Endothelial cell (in vitro differentiated cells): ENCODE data around the gene SCN1A. TPM values are rescaled to one million over a fixed set of nuclear protein-coding genes. Genes with fewer than 3 reads are reported as not detected.

ENCODE experiments used
- DNase-seq: peaks from one replicate; pipeline ENCODE4 v3.0.0; 2021; ENCODE audit warnings: low spot score
- H3K27ac Mint-ChIP-seq: one replicate; pipeline ENCODE4 v1.8.0; 2021; ENCODE audit warnings: mixed read lengths, inconsistent platforms; ENCODE audit not compliant: unreplicated experiment
- H3K27me3 Mint-ChIP-seq: one replicate; pipeline ENCODE4 v1.8.0; 2021; ENCODE audit warnings: mild to moderate bottlenecking, moderate library complexity, mixed read lengths, inconsistent platforms; ENCODE audit not compliant: unreplicated experiment
- H3K36me3 Mint-ChIP-seq: one replicate; pipeline ENCODE4 v1.8.0; 2021; ENCODE audit warnings: mild to moderate bottlenecking, low read depth, mixed read lengths, inconsistent platforms; ENCODE audit not compliant: unreplicated experiment
- H3K4me1 Mint-ChIP-seq: one replicate; pipeline ENCODE4 v1.8.0; 2021; ENCODE audit warnings: mild to moderate bottlenecking, mixed read lengths, inconsistent platforms; ENCODE audit not compliant: unreplicated experiment
- H3K4me3 Mint-ChIP-seq: one replicate; pipeline ENCODE4 v1.8.0; 2021; ENCODE audit warnings: mild to moderate bottlenecking, mixed read lengths, inconsistent platforms; ENCODE audit not compliant: unreplicated experiment
- H3K9me3 Mint-ChIP-seq: one replicate; pipeline ENCODE4 v1.8.0; 2021; ENCODE audit warnings: mixed read lengths, inconsistent platforms; ENCODE audit not compliant: unreplicated experiment
- total RNA-seq: library from RNA; stranded (reverse); fragmentation: NEBNext Ultra II Directional; extraction: Animal tissue kit (Norgen Biotek cat#: 25700); gene quantifications from one replicate; pipeline ENCODE4 v1.2.1, GENCODE V29; 2021; ENCODE audit not compliant: unreplicated experiment
- TF ChIP-seq, protein P1 (sequence below): fragments of 200-600 bp; sonication (generic); IDR thresholded peaks from one replicate; pipeline ENCODE4 v1.5.0; 2021; ENCODE audit warnings: antibody characterized with exemption; ENCODE audit not compliant: unreplicated experiment

Gene SCN1A
- total RNA-seq, 1 donor from 2014 or later = 0.33 TPM

DNA sequence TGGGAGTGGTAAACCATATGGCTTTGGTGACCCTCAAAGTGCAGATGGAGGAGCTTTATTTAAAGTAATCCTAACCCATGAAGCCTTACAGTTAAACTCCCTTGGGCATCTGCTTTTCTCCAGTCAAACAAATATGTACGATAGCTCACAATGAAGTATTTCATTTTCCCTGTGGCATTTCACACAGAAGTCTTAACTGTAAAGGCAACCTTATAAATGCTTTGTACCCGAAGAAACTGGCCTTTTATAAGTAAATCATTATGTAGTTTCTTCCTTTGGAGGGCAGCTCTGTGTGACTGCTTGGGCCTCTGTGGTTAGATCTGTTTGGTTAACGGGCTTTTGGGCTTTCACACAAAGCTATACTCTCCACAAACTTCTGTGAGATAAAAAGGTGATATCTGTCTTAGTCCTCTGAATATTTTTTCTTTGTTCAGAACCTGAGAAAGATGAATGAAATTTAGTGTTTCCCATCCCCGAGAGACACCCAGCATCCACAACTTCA, 46.6 kb downstream of the SCN1A start:
- Mint-ChIP-seq H3K9me3 (no peaks in the 10 kb centered on the region), H3K4me1 (peaks cover 4% of the 10 kb centered on the region), H3K27ac (no peak overlapping the region)

DNA sequence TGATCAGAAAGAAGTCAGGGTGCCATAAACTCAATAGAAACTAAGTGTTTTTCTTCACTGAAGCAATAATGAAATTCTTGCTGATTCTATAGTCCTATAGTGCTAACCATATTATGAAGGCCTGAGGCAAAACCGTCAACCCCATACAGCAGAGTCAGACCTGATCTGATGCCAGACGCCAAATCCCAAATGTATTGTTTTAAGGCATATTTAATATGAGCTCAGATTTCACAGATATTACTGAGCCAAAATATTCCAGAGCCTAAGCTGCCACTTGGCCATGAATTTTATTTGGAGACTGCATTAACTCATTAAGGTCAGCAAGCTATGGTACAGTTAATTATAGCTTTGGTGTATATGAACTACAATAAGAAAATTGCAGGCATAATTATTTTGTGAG, 53.4 kb downstream of the SCN1A start:
- Mint-ChIP-seq H3K27ac (no peak overlapping the region), H3K9me3 (no peaks in the 10 kb centered on the region), H3K4me1 (peaks cover 8% of the 10 kb centered on the region), H3K36me3 (no peaks in the 10 kb centered on the region), H3K4me3 (no peak overlapping the region), H3K27me3 (no peaks in the 10 kb centered on the region)
- TF ChIP-seq, protein P1, sequence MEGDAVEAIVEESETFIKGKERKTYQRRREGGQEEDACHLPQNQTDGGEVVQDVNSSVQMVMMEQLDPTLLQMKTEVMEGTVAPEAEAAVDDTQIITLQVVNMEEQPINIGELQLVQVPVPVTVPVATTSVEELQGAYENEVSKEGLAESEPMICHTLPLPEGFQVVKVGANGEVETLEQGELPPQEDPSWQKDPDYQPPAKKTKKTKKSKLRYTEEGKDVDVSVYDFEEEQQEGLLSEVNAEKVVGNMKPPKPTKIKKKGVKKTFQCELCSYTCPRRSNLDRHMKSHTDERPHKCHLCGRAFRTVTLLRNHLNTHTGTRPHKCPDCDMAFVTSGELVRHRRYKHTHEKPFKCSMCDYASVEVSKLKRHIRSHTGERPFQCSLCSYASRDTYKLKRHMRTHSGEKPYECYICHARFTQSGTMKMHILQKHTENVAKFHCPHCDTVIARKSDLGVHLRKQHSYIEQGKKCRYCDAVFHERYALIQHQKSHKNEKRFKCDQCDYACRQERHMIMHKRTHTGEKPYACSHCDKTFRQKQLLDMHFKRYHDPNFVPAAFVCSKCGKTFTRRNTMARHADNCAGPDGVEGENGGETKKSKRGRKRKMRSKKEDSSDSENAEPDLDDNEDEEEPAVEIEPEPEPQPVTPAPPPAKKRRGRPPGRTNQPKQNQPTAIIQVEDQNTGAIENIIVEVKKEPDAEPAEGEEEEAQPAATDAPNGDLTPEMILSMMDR = no peak
- no peak for DNase-seq

More for the DNA sequence above, 46.6 kb downstream of the SCN1A start:
- H3K4me3 Mint-ChIP-seq = no peak overlapping the region
- TF ChIP-seq, protein P1 = no peak
- DNase-seq = no peak
- H3K27me3 Mint-ChIP-seq = no peaks in the 10 kb centered on the region
- no peaks in the 10 kb centered on the region for H3K36me3 Mint-ChIP-seq

DNA sequence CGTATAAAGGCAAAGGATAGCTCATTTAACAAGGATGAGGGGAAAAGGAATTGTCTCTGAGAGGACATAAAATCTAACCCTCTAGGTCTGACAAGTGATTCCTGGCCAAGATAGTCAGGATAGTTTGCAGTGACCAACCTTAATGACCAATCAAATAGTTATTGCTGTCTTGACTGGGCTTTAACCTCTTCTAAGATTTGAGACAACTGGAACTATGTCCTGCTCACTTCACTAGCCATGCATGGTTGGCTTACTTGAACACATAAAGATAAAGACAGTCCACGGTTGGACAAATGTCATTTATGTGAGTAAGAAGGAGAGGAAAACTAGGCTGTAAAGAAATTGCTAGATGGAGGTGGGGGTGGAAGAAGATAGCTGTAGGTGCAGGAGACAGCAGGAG, 53.8 kb downstream of the SCN1A start:
- Mint-ChIP-seq H3K36me3 (no peaks in the 10 kb centered on the region), H3K27ac (no peak overlapping the region), H3K4me3 (no peak overlapping the region), H3K4me1 (peaks cover 12% of the 10 kb centered on the region), H3K27me3 (no peaks in the 10 kb centered on the region), H3K9me3 (no peaks in the 10 kb centered on the region)
- DNase-seq = no peak
- TF ChIP-seq, protein P1 = no peak

DNA sequence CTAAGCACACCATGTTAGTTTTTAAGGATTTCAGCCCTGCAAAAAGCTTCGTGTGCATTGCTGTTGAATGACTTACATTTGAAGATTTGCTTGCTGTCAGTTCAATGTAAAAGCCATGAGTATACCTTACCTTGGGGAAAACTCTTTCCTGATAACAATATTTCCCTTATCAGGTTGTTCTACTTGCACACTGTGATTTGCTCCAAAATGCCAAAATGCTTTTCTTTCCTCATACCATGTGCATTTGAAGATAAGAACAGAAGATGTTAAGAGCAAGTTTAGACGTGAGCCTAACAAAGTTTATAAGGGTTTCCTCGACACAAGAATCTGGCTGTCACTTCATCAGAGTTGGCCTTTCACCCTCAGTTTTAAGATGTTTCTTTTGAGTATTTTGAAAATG, 57.6 kb downstream of the SCN1A start:
- Mint-ChIP-seq H3K4me1 (peaks cover 32% of the 10 kb centered on the region), H3K9me3 (no peaks in the 10 kb centered on the region), H3K27me3 (no peaks in the 10 kb centered on the region), H3K27ac (no peak overlapping the region), H3K36me3 (no peaks in the 10 kb centered on the region), H3K4me3 (no peak overlapping the region)
- no peak for DNase-seq
- TF ChIP-seq, protein P1 = no peak

DNA sequence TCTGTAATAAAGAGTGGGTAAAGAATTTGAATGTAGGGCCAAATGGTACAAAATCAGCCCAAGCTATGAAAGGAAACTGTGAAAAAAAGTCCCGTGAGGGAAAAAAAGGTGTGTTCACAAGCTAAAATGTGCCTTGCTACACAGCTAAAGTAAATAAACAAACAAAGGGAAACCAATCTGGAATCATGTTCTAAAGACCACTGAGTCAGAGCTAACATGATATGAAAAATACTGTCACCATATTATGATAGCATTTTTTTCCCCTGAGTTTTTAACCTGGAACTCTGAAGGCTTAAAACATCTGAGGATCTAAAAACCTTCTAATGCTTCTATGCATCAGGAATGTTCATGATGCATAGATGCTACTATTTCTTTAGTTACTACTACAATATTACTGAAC, 58.8 kb downstream of the SCN1A start:
- TF ChIP-seq, protein P1 = no peak
- H3K4me1 Mint-ChIP-seq = peaks cover 39% of the 10 kb centered on the region
- no peaks in the 10 kb centered on the region for H3K27me3 Mint-ChIP-seq
- no peak overlapping the region for H3K27ac Mint-ChIP-seq
- H3K36me3 Mint-ChIP-seq = no peaks in the 10 kb centered on the region
- no peak overlapping the region for H3K4me3 Mint-ChIP-seq
- DNase-seq = no peak
- no peaks in the 10 kb centered on the region for H3K9me3 Mint-ChIP-seq
